Measurements from ENCODE around the gene PRCD. TPM values are rescaled to one million over a fixed set of nuclear protein-coding genes. Genes with fewer than 3 reads are reported as not detected.

Gene PRCD
- total RNA-seq, 1 donor from 2014 or later: 5.3 TPM

- TF ChIP-seq CTCF (IDR thresholded peaks at IDR 0.05): no peak
- ChIA-PET POLR2A (interaction anchor here (5.4 kb wide), 1 partner anchor 14 kb away, joined by 51 read pairs; no protein-coding TSS in a partner anchor), CTCF (interaction anchor here (2.1 kb wide), 1 partner anchor 20 kb away, joined by 12 read pairs; no protein-coding TSS in a partner anchor)
- intact Hi-C loops (cut with micrococcal nuclease): no loop called here
- no peak for ATAC-seq (ENCODE audit: low read depth)
- Mint-ChIP-seq H3K4me1 (peaks cover 18% of the 10 kb centered on the region), H3K27me3 (peaks cover 19% of the 10 kb centered on the region), H3K36me3 (ENCODE audit: low read depth) (no peaks in the 10 kb centered on the region), H3K4me3 (no peak overlapping the region), H3K9me3 (no peaks in the 10 kb centered on the region), H3K27ac (no peak overlapping the region)
- DNase-seq: no peak
These were observed 2.7 kb downstream of the PRCD start for GRCh38 chr17:76542566-76542971.

- Mint-ChIP-seq H3K9me3 (no peaks in the 10 kb centered on the region), H3K27ac (no peak overlapping the region), H3K36me3 (ENCODE audit: low read depth) (no peaks in the 10 kb centered on the region), H3K4me3 (no peak overlapping the region), H3K27me3 (peaks cover 19% of the 10 kb centered on the region), H3K4me1 (peaks cover 18% of the 10 kb centered on the region)
- ChIA-PET POLR2A (interaction anchor here (0.6 to 5.4 kb wide), 2 partner anchors 14 to 183 kb away, joined by 11 to 51 read pairs; no protein-coding TSS in a partner anchor), CTCF (interaction anchor here (2.1 to 4.6 kb wide), 2 partner anchors 14 to 20 kb away, joined by 12 to 32 read pairs; no protein-coding TSS in a partner anchor)
- no peak for TF ChIP-seq CTCF (IDR thresholded peaks at IDR 0.05)
- no peak for DNase-seq
- ATAC-seq (ENCODE audit: low read depth): no peak
- intact Hi-C loops (cut with micrococcal nuclease): no loop called here
These were observed 3.1 kb downstream of the PRCD start for GRCh38 chr17:76542984-76543383.

GRCh38 chr17:76543482-76543825, 3.6 kb downstream of the PRCD start:
- H3K4me3 Mint-ChIP-seq: no peak overlapping the region
- no peak overlapping the region for H3K27ac Mint-ChIP-seq
- H3K4me1 Mint-ChIP-seq: peaks cover 15% of the 10 kb centered on the region
- ChIA-PET CTCF (interaction anchor here (2.1 to 4.6 kb wide), 2 partner anchors 15 to 20 kb away, joined by 12 to 32 read pairs; no protein-coding TSS in a partner anchor), POLR2A (interaction anchor here (0.6 to 5.4 kb wide), 2 partner anchors 14 to 182 kb away, joined by 11 to 51 read pairs; no protein-coding TSS in a partner anchor)
- ATAC-seq (ENCODE audit: low read depth) (no peak), DNase-seq (no peak)
- H3K36me3 Mint-ChIP-seq (ENCODE audit: low read depth): no peaks in the 10 kb centered on the region
- intact Hi-C loops (cut with micrococcal nuclease): no loop called here
- no peak for TF ChIP-seq CTCF (IDR thresholded peaks at IDR 0.05)
- H3K9me3 Mint-ChIP-seq: no peaks in the 10 kb centered on the region
- peaks cover 19% of the 10 kb centered on the region for H3K27me3 Mint-ChIP-seq

GRCh38 chr17:76543826-76544545, 4.1 kb downstream of the PRCD start:
- intact Hi-C loops (cut with micrococcal nuclease): no loop called here
- ChIA-PET POLR2A (interaction anchor here (0.6 to 5.4 kb wide), 3 partner anchors 15 to 1066 kb away, joined by 3 to 51 read pairs (median 3); no protein-coding TSS in a partner anchor), CTCF (interaction anchor here (2.1 to 4.6 kb wide), 2 partner anchors 15 to 21 kb away, joined by 12 to 32 read pairs; no protein-coding TSS in a partner anchor)
- no peak for ATAC-seq (ENCODE audit: low read depth)
- TF ChIP-seq CTCF (IDR thresholded peaks at IDR 0.05): no peak
- peaks cover 12% of the 10 kb centered on the region for H3K4me1 Mint-ChIP-seq
- H3K4me3 Mint-ChIP-seq: no peak overlapping the region
- H3K36me3 Mint-ChIP-seq (ENCODE audit: low read depth): no peaks in the 10 kb centered on the region
- H3K27ac Mint-ChIP-seq: no peak overlapping the region
- peaks cover 16% of the 10 kb centered on the region for H3K27me3 Mint-ChIP-seq
- no peak for DNase-seq
- no peaks in the 10 kb centered on the region for H3K9me3 Mint-ChIP-seq

Measured in activated B cell treated with CpG ODN at 0.5 μM for 24 hours (primary cell).